Kasumi-1 (cell line): ENCODE results near the gene HIRIP3.
"Not testable (repeated sequence)": the region's sequence is repeated elsewhere in the genome, so short reads cannot be mapped to it uniquely, and the experiment has no call there.

Experiments
- DNase-seq, 2 experiments: peaks; one replicate each; lab custom pipeline; 2025; lab: John Stamatoyannopoulos, UW

HIRIP3 gene

DNA sequence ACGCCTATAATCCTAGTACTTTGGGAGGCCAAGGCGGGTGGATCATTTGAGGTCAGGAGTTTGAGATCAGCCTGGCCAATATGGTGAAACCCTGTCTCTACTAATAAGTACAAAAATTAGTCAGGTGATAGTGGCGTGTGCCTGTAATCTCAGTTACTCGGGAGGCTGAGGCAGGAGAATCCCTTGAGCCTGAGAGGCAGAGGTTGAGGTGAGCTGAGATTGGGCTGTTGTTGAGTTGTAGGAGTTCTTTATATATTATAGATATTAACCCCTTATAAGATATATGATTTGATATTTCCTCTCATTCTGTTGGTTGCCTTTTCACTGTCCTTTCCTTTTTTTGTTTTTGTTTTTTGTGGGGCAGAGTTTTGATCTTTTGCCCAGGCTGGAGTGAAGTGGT, 35.6 kb downstream of the HIRIP3 start:
- not testable (repeated sequence) for DNase-seq

DNA sequence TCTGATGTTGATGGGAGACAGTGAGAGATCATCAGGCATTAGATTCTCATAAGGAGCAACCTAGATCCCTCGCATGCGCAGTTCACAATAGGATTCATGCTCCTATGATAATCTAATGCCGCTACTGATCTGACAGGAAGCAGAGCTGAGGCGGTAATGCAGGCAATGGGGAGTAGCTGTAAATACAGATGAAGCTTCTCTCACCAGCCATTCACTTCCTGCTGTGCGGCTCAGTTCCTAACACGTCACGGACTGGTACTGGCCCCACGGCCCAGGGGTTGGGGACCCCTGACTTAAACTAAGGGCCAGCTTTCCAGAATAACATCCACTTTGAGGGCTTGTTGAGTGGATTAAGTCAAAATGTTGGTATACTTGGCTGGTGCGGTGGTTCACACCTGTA, 36.1 kb downstream of the HIRIP3 start:
- no peak for DNase-seq

DNA sequence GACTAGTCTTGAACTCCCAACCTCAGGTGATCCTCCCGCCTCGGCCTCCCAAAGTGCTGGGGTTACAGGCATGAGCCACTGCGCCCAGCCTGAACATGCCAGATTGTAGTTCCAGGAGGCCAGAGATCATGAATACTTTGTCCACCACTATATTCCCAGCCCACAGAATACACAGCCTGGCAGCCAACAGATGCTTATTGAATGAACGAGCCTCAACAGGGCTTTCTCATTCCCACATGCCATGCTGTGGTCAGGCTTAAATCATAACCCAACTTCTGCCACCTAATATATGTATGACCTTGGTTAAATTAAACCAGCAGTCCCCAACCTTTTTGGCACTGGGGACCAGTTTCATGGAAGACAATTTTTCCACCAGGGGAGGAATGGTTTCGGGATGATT, 36.7 kb downstream of the HIRIP3 start:
- no peak for DNase-seq

- no peak for DNase-seq
Measured at GRCh38 chr16:29951625-29952365, 43.6 kb downstream of the HIRIP3 start.

DNA sequence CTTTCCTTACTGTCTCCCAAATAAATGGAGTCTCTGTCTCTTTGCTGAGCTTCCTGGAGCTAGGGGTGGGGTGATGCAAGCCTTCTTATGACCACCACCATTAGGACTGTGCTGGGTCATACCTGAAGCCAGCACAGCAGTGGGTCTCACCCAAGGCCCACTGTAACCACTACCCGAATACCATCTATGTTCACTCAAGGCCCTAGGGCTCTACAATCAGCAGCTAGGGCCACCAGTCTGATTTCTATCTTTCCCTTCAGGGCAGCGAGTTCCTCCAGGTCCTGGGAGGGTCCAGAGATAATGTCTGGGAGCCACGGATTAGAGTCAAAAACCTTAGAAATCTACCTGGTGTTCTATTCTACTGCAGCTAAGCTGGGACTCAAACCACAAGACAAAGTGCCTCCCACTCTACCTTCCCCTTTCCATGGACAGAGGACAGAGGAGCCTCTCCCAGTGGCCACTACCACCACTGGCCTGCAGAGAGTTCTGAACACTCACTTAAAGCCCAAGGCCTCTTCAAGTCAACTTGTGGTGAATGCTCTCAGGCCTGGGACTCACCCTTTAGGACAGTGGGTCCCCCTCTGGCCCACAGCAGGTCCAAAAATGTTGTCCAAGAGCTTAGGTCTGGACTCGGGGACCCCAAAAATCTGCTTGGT, 44.5 kb downstream of the HIRIP3 start:
- no peak for DNase-seq

- no peak for DNase-seq
Measured at GRCh38 chr16:29947897-29948296, 47.5 kb downstream of the HIRIP3 start.

DNA sequence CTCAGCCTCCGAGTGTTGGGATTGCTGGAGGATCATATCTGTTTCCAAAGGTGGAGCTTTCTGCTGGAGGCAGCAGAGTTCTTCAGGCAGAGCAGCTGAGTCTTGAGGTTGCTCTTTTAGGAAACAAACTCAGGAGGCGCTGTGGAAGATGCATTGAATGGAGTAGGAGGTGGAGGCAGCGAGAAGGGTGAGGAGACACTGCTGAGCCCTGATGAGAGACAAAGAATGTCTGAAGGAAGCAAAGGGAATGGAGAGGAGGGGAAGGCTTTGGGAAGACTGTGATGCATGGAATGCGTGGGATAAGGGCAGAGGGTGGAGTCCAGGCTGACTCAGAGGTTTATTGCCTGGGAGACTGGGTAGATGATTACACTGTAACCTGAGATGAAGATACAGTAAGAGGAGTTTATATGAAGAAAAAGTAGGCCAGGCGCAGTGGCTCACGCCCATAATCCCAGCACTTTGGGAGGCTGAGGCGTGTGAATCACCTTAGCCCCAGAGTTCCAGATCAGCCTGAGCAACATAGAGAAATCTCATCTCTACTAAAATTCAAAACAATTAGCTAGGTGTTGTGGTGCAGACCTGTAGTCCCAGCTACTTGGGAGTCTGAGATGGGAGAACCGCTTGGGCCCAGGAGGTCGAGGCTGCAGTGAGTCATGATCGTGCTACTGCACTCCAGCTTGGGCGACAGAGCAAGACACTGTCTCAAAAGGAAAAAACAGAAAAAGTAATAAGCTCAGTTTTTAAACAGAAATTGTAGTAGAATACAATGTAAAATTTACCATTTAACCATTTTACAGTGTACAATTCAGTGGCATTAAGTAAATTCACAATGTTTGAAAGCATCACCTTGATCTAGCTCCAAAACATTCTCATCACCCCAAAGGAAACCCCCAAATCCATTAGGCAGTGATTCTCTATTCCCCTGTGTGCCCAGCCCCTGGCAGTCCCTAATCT, 51.3 kb downstream of the HIRIP3 start:
- DNase-seq, result no peak
